DLD1 (cell line): ENCODE measurements around the gene SOWAHB.

Experiments used
- in situ Hi-C: cut with HindIII; loops from 2 replicates; pipeline ENCODE4 v1.10.0; 2017; ENCODE audit warnings: low sequenced_read_pairs

SOWAHB gene

GRCh38 chr4:76856243-76857073 is 41.5 kb downstream of the SOWAHB start:
- in situ Hi-C loops = no loop called here

GRCh38 chr4:76854858-76855257 is 43.1 kb downstream of the SOWAHB start:
- in situ Hi-C loops = loop anchor here (5.0 kb wide), 1 partner anchor 37 kb away; no protein-coding TSS in a partner anchor

- in situ Hi-C loops = loop anchor here (5.0 kb wide), 1 partner anchor 41 kb away; no protein-coding TSS in a partner anchor
Measured at GRCh38 chr4:76851375-76851774, 46.6 kb downstream of the SOWAHB start.

- in situ Hi-C loops = loop anchor here (5.0 kb wide), 1 partner anchor 42 kb away; no protein-coding TSS in a partner anchor
Measured at GRCh38 chr4:76850010-76850441, 47.9 kb downstream of the SOWAHB start.
